ENCODE results near the gene MYO1E. TPM values are rescaled to one million over a fixed set of nuclear protein-coding genes. Genes with fewer than 3 reads are reported as not detected.

The MYO1E gene
- total and polyA plus RNA-seq, 2 donors from 2014 or later = 41.9 to 198 TPM

- Histone ChIP-seq H3K4me1 (ENCODE audit: control insufficient read depth in 2 of 3, insufficient read depth in 2 of 3, low read depth in 1 of 3, low read length in 3 of 3) (peaks cover 0 to 5% (median 0%) of the 10 kb centered on the region in 3 donors), H3K4me3 (ENCODE audit: low read length in 3 of 3) (no peak overlapping the region), H3K9ac (ENCODE audit: low read length in 3 of 3) (no peak overlapping the region), H3K27ac (ENCODE audit: low read depth in 2 of 2, low read length in 2 of 2) (no peak overlapping the region), H3K27me3 (ENCODE audit: control insufficient read depth, insufficient read depth, low read length) (no peaks in the 10 kb centered on the region), H3K36me3 (ENCODE audit: control insufficient read depth in 2 of 3, insufficient read depth in 3 of 3, low read length in 3 of 3) (no peaks in the 10 kb centered on the region), H3K9me3 (ENCODE audit: control insufficient read depth in 2 of 3, insufficient read depth in 1 of 3, low read length in 3 of 3) (no peaks in the 10 kb centered on the region)
- no peak for DNase-seq
- no peak for FAIRE-seq
- intact Hi-C loops (cut with DNase I) = no loop called here
- no peak for TF ChIP-seq CTCF (IDR thresholded peaks at IDR 0.05; ENCODE audit: borderline replicate concordance, extremely low read depth, insufficient read depth)
Measured at GRCh38 chr15:59367022-59367451, 5.6 kb downstream of the MYO1E start.

- H3K4me3 ChIP-seq (ENCODE audit: low read length in 3 of 3) = no peak overlapping the region
Measured at GRCh38 chr15:59366333-59367021, 6.2 kb downstream of the MYO1E start.

GRCh38 chr15:59364248-59364647 is 8.4 kb downstream of the MYO1E start:
- H3K27ac ChIP-seq (ENCODE audit: low read depth in 2 of 2, low read length in 2 of 2) = no peak overlapping the region
- no peak for TF ChIP-seq CTCF (IDR thresholded peaks at IDR 0.05; ENCODE audit: borderline replicate concordance, extremely low read depth, insufficient read depth)
- H3K9me3 ChIP-seq (ENCODE audit: control insufficient read depth in 2 of 3, insufficient read depth in 1 of 3, low read length in 3 of 3) = no peaks in the 10 kb centered on the region
- FAIRE-seq (no peak), DNase-seq (no peak)
- H3K27me3 ChIP-seq (ENCODE audit: control insufficient read depth, insufficient read depth, low read length) = no peaks in the 10 kb centered on the region
- peaks cover 0 to 2% (median 0%) of the 10 kb centered on the region in 3 donors for H3K4me1 ChIP-seq (ENCODE audit: control insufficient read depth in 2 of 3, insufficient read depth in 2 of 3, low read depth in 1 of 3, low read length in 3 of 3)
- no peak overlapping the region for H3K9ac ChIP-seq (ENCODE audit: low read length in 3 of 3)
- H3K4me3 ChIP-seq (ENCODE audit: low read length in 3 of 3) = no peak overlapping the region
- intact Hi-C loops (cut with DNase I) = no loop called here
- no peaks in the 10 kb centered on the region for H3K36me3 ChIP-seq (ENCODE audit: control insufficient read depth in 2 of 3, insufficient read depth in 3 of 3, low read length in 3 of 3)

More at GRCh38 chr15:59366333-59367021, 6.2 kb downstream of the MYO1E start:
- no peak for FAIRE-seq
- Histone ChIP-seq H3K36me3 (ENCODE audit: control insufficient read depth in 2 of 3, insufficient read depth in 3 of 3, low read length in 3 of 3) (no peaks in the 10 kb centered on the region), H3K9me3 (ENCODE audit: control insufficient read depth in 2 of 3, insufficient read depth in 1 of 3, low read length in 3 of 3) (no peaks in the 10 kb centered on the region), H3K4me1 (ENCODE audit: control insufficient read depth in 2 of 3, insufficient read depth in 2 of 3, low read depth in 1 of 3, low read length in 3 of 3) (peaks cover 0 to 5% (median 0%) of the 10 kb centered on the region in 3 donors), H3K27ac (ENCODE audit: low read depth in 2 of 2, low read length in 2 of 2) (no peak overlapping the region), H3K9ac (ENCODE audit: low read length in 3 of 3) (no peak overlapping the region), H3K27me3 (ENCODE audit: control insufficient read depth, insufficient read depth, low read length) (no peaks in the 10 kb centered on the region)
- intact Hi-C loops (cut with DNase I) = no loop called here
- no peak for DNase-seq
- TF ChIP-seq CTCF (IDR thresholded peaks at IDR 0.05; ENCODE audit: borderline replicate concordance, extremely low read depth, insufficient read depth) = no peak

Measured in kidney (tissue), 14 donors.